NK-92 treated with Interleukin-12 subunit alpha and Interleukin-12 subunit beta, amount 100 ng/mL, for 24 hours (cell line): ENCODE results near the gene ORC6.

ENCODE experiments used
- DNase-seq: peaks from one replicate; lab custom pipeline; 2025; lab: John Stamatoyannopoulos, UW

Gene ORC6

GRCh38 chr16:46731691-46732555 lies 42.5 kb downstream of the ORC6 start:
- no peak for DNase-seq

GRCh38 chr16:46732561-46732960 lies 43.1 kb downstream of the ORC6 start:
- no peak for DNase-seq

- DNase-seq: no peak
Measured at GRCh38 chr16:46733319-46733830, 43.9 kb downstream of the ORC6 start.

GRCh38 chr16:46736695-46737094 lies 47.2 kb downstream of the ORC6 start:
- no peak for DNase-seq

GRCh38 chr16:46737621-46738214 lies 48.3 kb downstream of the ORC6 start:
- no peak for DNase-seq

GRCh38 chr16:46739934-46740333 lies 50.5 kb downstream of the ORC6 start:
- no peak for DNase-seq

- no peak for DNase-seq
Measured at GRCh38 chr16:46743232-46743719, 53.8 kb downstream of the ORC6 start.

- DNase-seq: no peak
Measured at GRCh38 chr16:46745617-46746016, 56.2 kb downstream of the ORC6 start.

GRCh38 chr16:46746821-46747776 lies 57.6 kb downstream of the ORC6 start:
- no peak for DNase-seq
